Stimulated activated CD8-positive, alpha-beta memory T cell treated with anti-CD3 and anti-CD28 coated beads, Interleukin-4, amount 100 ng/mL, for 24 hours (primary cell): ENCODE data around the gene PRKCH.
"Not testable (repeated sequence)": the region's sequence is repeated elsewhere in the genome, so short reads cannot be mapped to it uniquely, and the experiment has no call there.

Experiments
- DNase-seq: peaks from one replicate; pipeline ENCODE4 v3.0.0-alpha.2; 2020; ENCODE audit warnings: low read depth

The PRKCH gene

GRCh38 chr14:61516118-61516743, 194.9 kb downstream of the PRKCH start:
- DNase-seq = no peak

GRCh38 chr14:61516964-61517653, 195.7 kb downstream of the PRKCH start:
- no peak for DNase-seq

GRCh38 chr14:61517911-61518384, 196.6 kb downstream of the PRKCH start:
- DNase-seq = no peak

GRCh38 chr14:61518403-61518802, 197.0 kb downstream of the PRKCH start:
- DNase-seq = no peak

- DNase-seq = no peak
Observed at GRCh38 chr14:61519106-61519505, 197.7 kb downstream of the PRKCH start.

- DNase-seq = no peak
Observed at GRCh38 chr14:61519735-61520134, 198.4 kb downstream of the PRKCH start.

GRCh38 chr14:61520576-61520975, 199.2 kb downstream of the PRKCH start:
- no peak for DNase-seq

- DNase-seq = no peak
Observed at GRCh38 chr14:61521773-61522172, 200.4 kb downstream of the PRKCH start.

- no peak for DNase-seq
Observed at GRCh38 chr14:61523751-61524150, 202.4 kb downstream of the PRKCH start.

- no peak for DNase-seq
Observed at GRCh38 chr14:61524211-61524806, 202.9 kb downstream of the PRKCH start.

GRCh38 chr14:61524936-61525292, 203.5 kb downstream of the PRKCH start:
- no peak for DNase-seq

- peak; percentile 49 for DNase-seq
Observed at GRCh38 chr14:61525293-61526011, 204.1 kb downstream of the PRKCH start.

GRCh38 chr14:61526405-61527312, 205.3 kb downstream of the PRKCH start:
- DNase-seq = no peak

- DNase-seq = no peak
Observed at GRCh38 chr14:61527325-61528100, 206.1 kb downstream of the PRKCH start.

- DNase-seq = no peak
Observed at GRCh38 chr14:61528591-61529021, 207.2 kb downstream of the PRKCH start.

GRCh38 chr14:61529360-61529759, 208.0 kb downstream of the PRKCH start:
- not testable (repeated sequence) for DNase-seq

- no peak for DNase-seq
Observed at GRCh38 chr14:61530296-61530695, 208.9 kb downstream of the PRKCH start.

- DNase-seq = no peak
Observed at GRCh38 chr14:61530896-61531295, 209.5 kb downstream of the PRKCH start.

- DNase-seq = no peak
Observed at GRCh38 chr14:61531465-61532122, 210.2 kb downstream of the PRKCH start.

- DNase-seq = no peak
Observed at GRCh38 chr14:61532123-61532505, 210.7 kb downstream of the PRKCH start.
